ENCODE measurements around the gene STYXL1. TPM values are rescaled to one million over a fixed set of nuclear protein-coding genes. Genes with fewer than 3 reads are reported as not detected.

Gene STYXL1
- polyA plus RNA-seq, 2 donors, result 38.5 to 60.5 TPM

DNA sequence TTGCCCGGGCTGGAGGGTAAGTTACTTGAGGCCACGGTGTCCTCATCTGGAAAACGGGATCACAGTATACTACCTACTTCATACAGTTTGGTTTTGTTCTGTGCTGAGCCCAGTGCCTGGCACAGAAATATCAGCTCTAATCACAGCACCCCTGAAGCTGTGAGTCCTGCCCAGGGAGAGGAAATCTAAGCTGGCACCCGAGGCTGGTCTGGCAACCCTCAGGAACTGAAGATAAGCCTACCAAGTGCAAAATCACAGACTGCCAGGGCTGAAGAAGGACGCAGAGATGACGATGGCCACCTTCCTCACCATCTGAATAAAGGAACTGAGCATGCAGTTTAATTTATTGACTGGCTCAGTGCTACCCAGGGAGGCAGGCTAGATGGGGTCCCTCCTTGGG lies 45.7 kb downstream of the STYXL1 start:
- no peaks in the 10 kb centered on the region for H3K27me3 ChIP-seq (ENCODE audit: control insufficient read depth in 1 of 2, insufficient read depth in 2 of 2, low read length in 2 of 2)
- 90 to 91% methylated on average over 6 of the region's 6 CpGs for WGBS, 2 donors

DNA sequence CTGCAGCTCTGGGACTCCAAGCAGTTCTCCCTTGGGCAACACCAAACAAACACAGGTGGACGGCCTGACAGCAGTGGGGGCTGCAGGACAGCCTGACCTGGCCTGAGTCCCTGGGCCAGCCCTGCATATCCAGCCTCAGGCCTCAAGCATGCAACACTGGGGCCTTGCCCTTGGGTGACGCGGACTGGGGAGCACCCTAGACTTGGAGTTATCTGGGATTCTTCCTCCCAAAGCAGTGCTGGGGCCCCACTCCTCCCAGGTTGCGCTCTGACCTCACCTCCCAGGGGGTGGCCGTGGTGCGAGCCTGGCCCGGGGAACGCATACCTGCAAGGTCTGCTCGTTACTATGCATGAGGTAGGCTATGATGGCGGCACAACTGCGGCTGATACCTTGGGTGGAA lies 47.2 kb downstream of the STYXL1 start:
- H3K36me3 ChIP-seq (ENCODE audit: control insufficient read depth in 2 of 2, insufficient read depth in 2 of 2, low read length in 1 of 2), result peaks cover 2 to 35% of the 10 kb centered on the region in 2 donors
- H3K27ac ChIP-seq (ENCODE audit: low read depth in 2 of 2, low read length in 1 of 2), result no peak overlapping the region
- no peaks in the 10 kb centered on the region for H3K27me3 ChIP-seq (ENCODE audit: control insufficient read depth in 1 of 2, insufficient read depth in 2 of 2, low read length in 2 of 2)
- H3K4me1 ChIP-seq (ENCODE audit: control insufficient read depth in 2 of 2, insufficient read depth in 2 of 2, low read length in 1 of 2), result no peaks in the 10 kb centered on the region
- H3K4me3 ChIP-seq (ENCODE audit: low read depth in 1 of 2, low read length in 2 of 2), result no peak overlapping the region
- 95 to 96% methylated on average over 11 of the region's 11 CpGs for WGBS, 2 donors
- no peaks in the 10 kb centered on the region for H3K9me3 ChIP-seq (ENCODE audit: control insufficient read depth in 2 of 2, insufficient read depth in 1 of 2, low read depth in 1 of 2, low read length in 1 of 2)

More for the DNA sequence above, 45.7 kb downstream of the STYXL1 start:
- Histone ChIP-seq H3K9me3 (ENCODE audit: control insufficient read depth in 2 of 2, insufficient read depth in 1 of 2, low read depth in 1 of 2, low read length in 1 of 2) (no peaks in the 10 kb centered on the region), H3K36me3 (ENCODE audit: control insufficient read depth in 2 of 2, insufficient read depth in 2 of 2, low read length in 1 of 2) (peaks cover 0 to 28% of the 10 kb centered on the region in 2 donors), H3K27ac (ENCODE audit: low read depth in 2 of 2, low read length in 1 of 2) (no peak overlapping the region), H3K4me3 (ENCODE audit: low read depth in 1 of 2, low read length in 2 of 2) (no peak overlapping the region), H3K4me1 (ENCODE audit: control insufficient read depth in 2 of 2, insufficient read depth in 2 of 2, low read length in 1 of 2) (no peaks in the 10 kb centered on the region)

DNA sequence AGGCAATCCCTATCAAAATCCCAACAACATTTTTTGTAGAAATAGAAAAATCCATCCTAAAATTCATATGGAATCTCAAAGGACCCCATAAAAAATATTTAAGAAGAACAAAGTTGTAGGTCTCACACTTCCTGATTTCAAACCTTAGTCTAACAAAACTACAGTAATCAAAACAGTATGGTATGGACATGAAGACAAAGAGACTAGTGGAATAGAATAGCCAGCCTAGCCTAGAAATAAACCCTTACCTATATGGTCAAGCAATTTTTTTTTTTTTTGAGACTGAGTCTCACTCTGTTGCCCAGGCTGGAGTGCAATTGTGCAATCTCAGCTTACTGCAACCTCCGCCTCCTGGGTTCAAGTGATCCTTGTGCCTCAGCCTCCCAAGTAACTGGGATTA lies 49.8 kb downstream of the STYXL1 start:
- Histone ChIP-seq H3K4me1 (ENCODE audit: control insufficient read depth in 2 of 2, insufficient read depth in 2 of 2, low read length in 1 of 2) (peaks cover 0 to 11% of the 10 kb centered on the region in 2 donors), H3K4me3 (ENCODE audit: low read depth in 1 of 2, low read length in 2 of 2) (no peak overlapping the region), H3K27me3 (ENCODE audit: control insufficient read depth in 1 of 2, insufficient read depth in 2 of 2, low read length in 2 of 2) (no peaks in the 10 kb centered on the region), H3K27ac (ENCODE audit: low read depth in 2 of 2, low read length in 1 of 2) (no peak overlapping the region), H3K36me3 (ENCODE audit: control insufficient read depth in 2 of 2, insufficient read depth in 2 of 2, low read length in 1 of 2) (peaks cover 2 to 23% of the 10 kb centered on the region in 2 donors), H3K9me3 (ENCODE audit: control insufficient read depth in 2 of 2, insufficient read depth in 1 of 2, low read depth in 1 of 2, low read length in 1 of 2) (no peaks in the 10 kb centered on the region)
- 96 to 98% methylated on average over 1 of the region's 1 CpG for WGBS, 2 donors

DNA sequence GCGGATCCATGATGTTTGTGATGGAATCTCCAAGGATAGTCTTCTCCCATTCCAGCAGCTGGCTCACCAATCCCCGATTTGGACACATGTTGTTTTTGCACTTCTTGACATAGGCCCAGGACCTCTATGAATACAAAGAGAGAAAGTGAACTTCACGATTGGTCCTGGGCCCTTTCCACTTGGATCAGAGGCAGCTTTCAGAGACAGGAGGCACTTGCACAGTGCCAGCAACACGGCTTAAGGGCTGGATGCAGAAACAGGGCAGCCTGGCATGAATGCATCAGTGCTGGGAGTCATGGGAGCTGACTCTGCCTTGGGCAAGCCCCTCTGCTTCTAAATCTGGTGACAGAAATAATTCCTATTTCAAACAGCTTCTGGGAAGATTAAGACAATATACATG lies 51.3 kb downstream of the STYXL1 start:
- Histone ChIP-seq H3K4me1 (ENCODE audit: control insufficient read depth in 2 of 2, insufficient read depth in 2 of 2, low read length in 1 of 2) (peaks cover 0 to 13% of the 10 kb centered on the region in 2 donors), H3K4me3 (ENCODE audit: low read depth in 1 of 2, low read length in 2 of 2) (no peak overlapping the region), H3K36me3 (ENCODE audit: control insufficient read depth in 2 of 2, insufficient read depth in 2 of 2, low read length in 1 of 2) (peaks cover 2 to 19% of the 10 kb centered on the region in 2 donors), H3K27me3 (ENCODE audit: control insufficient read depth in 1 of 2, insufficient read depth in 2 of 2, low read length in 2 of 2) (no peaks in the 10 kb centered on the region), H3K9me3 (ENCODE audit: control insufficient read depth in 2 of 2, insufficient read depth in 1 of 2, low read depth in 1 of 2, low read length in 1 of 2) (no peaks in the 10 kb centered on the region), H3K27ac (ENCODE audit: low read depth in 2 of 2, low read length in 1 of 2) (no peak overlapping the region)
- WGBS, 2 donors, result 61 to 73% methylated on average over 4 of the region's 4 CpGs

DNA sequence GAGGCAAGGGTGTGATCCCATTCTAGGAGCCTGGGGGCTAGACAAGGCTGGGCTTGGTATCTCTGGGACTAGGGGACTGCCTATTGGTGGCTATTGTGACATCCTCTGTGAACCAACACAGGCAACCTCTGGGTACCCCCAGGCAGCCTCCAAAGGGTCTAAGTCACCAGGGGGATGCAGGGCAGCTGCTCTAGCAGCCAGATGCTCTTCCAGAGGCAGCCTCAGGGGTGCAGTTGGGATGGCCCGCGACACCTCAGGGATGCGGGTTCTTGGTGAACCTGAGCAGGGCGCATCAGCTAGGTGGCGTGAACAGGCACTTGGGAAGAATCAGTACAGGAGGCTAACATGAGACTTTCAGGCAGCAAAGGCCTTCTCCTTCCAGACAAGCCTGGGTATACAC lies 51.8 kb downstream of the STYXL1 start:
- Histone ChIP-seq H3K4me1 (ENCODE audit: control insufficient read depth in 2 of 2, insufficient read depth in 2 of 2, low read length in 1 of 2) (peaks cover 0 to 13% of the 10 kb centered on the region in 2 donors), H3K36me3 (ENCODE audit: control insufficient read depth in 2 of 2, insufficient read depth in 2 of 2, low read length in 1 of 2) (peaks cover 2 to 16% of the 10 kb centered on the region in 2 donors), H3K27me3 (ENCODE audit: control insufficient read depth in 1 of 2, insufficient read depth in 2 of 2, low read length in 2 of 2) (no peaks in the 10 kb centered on the region), H3K4me3 (ENCODE audit: low read depth in 1 of 2, low read length in 2 of 2) (no peak overlapping the region), H3K9me3 (ENCODE audit: control insufficient read depth in 2 of 2, insufficient read depth in 1 of 2, low read depth in 1 of 2, low read length in 1 of 2) (no peaks in the 10 kb centered on the region), H3K27ac (ENCODE audit: low read depth in 2 of 2, low read length in 1 of 2) (no peak overlapping the region)
- 96 to 100% methylated on average over 5 of the region's 5 CpGs for WGBS, 2 donors

DNA sequence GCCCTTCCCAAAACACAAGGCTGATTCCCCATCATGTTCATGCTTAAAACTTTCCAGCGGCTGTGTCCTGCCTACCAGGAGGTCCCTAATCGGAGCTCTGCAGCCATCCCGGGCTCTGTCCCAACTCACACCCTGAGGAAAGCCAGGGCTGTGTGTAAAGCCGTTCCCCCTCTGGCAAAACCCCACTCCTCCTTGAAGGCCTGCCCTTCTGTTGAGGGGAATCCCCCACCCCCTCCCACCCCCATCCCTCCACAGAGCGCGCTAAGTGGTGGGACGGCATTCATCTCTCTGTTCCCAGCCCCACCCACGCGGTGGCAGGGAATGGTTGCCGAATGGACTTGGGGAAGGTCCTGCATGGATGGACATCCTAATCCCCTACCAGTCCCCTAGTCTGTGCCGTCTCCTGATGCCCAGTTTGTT lies 52.7 kb downstream of the STYXL1 start:
- WGBS, 2 donors, result 50 to 55% methylated on average over 11 of the region's 11 CpGs
- H3K4me3 ChIP-seq (ENCODE audit: low read depth in 1 of 2, low read length in 2 of 2), result peak overlapping the region; percentile 72 to 91

DNA sequence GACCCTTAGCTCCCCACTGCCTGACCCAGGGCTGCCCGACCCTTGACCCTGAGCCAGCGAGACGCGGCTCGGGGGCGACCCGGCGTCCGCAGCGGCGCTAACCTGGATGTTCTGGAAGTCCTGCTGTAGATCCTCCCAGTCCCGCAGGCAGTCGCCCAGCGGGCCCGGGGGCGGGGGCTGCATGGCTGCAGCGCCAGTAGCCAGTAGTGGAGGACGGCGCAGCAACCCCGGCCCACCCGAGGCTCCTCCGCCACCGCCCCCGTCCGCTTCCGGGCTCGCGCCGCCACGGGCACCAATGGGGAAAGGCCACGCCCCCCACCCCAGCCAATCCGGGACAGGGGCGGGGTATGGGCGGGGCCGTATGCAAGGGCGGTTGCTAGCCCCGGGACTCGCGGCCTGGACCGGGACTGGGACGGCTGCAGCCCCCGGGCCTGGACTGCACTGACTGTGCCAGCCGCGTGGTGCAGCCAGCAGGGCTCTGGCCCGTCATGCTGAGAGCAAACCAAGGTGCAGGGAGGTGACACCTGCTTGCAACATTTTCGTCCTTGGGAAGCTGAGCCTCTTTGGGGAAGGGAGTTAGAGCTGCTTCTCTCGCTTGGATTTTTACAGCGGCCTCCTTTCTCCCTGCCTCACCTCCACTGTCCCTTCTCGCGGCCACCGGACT lies 53.3 kb downstream of the STYXL1 start, which contains the start of gene TMEM120A:
TMEM120A (minus strand) TSS at position 208 of the 664 bp plus-strand sequence; CDS start at position 183, 25 bp downstream.
- WGBS, 2 donors, result 1 to 2% methylated on average over 38 to 51 of the region's 51 CpGs
- peaks cover 2 to 8% of the 10 kb centered on the region in 2 donors for H3K36me3 ChIP-seq (ENCODE audit: control insufficient read depth in 2 of 2, insufficient read depth in 2 of 2, low read length in 1 of 2)
- peak within 1 kb of the TSS; percentile 88 to 91 for H3K27ac ChIP-seq (ENCODE audit: low read depth in 2 of 2, low read length in 1 of 2)
- no peaks in the 10 kb centered on the region for H3K27me3 ChIP-seq (ENCODE audit: control insufficient read depth in 1 of 2, insufficient read depth in 2 of 2, low read length in 2 of 2)
- H3K4me3 ChIP-seq (ENCODE audit: low read depth in 1 of 2, low read length in 2 of 2), result peak within 1 kb of the TSS; percentile 72 to 91
- no peaks in the 10 kb centered on the region for H3K9me3 ChIP-seq (ENCODE audit: control insufficient read depth in 2 of 2, insufficient read depth in 1 of 2, low read depth in 1 of 2, low read length in 1 of 2)
- H3K4me1 ChIP-seq (ENCODE audit: control insufficient read depth in 2 of 2, insufficient read depth in 2 of 2, low read length in 1 of 2), result peaks cover 0 to 13% of the 10 kb centered on the region in 2 donors

More for the DNA sequence above, 52.7 kb downstream of the STYXL1 start:
- H3K36me3 ChIP-seq (ENCODE audit: control insufficient read depth in 2 of 2, insufficient read depth in 2 of 2, low read length in 1 of 2), result peaks cover 2 to 8% of the 10 kb centered on the region in 2 donors
- H3K9me3 ChIP-seq (ENCODE audit: control insufficient read depth in 2 of 2, insufficient read depth in 1 of 2, low read depth in 1 of 2, low read length in 1 of 2), result no peaks in the 10 kb centered on the region
- H3K4me1 ChIP-seq (ENCODE audit: control insufficient read depth in 2 of 2, insufficient read depth in 2 of 2, low read length in 1 of 2), result peaks cover 0 to 13% of the 10 kb centered on the region in 2 donors
- H3K27ac ChIP-seq (ENCODE audit: low read depth in 2 of 2, low read length in 1 of 2), result peak overlapping the region; percentile 84 to 91
- H3K27me3 ChIP-seq (ENCODE audit: control insufficient read depth in 1 of 2, insufficient read depth in 2 of 2, low read length in 2 of 2), result no peaks in the 10 kb centered on the region

DNA sequence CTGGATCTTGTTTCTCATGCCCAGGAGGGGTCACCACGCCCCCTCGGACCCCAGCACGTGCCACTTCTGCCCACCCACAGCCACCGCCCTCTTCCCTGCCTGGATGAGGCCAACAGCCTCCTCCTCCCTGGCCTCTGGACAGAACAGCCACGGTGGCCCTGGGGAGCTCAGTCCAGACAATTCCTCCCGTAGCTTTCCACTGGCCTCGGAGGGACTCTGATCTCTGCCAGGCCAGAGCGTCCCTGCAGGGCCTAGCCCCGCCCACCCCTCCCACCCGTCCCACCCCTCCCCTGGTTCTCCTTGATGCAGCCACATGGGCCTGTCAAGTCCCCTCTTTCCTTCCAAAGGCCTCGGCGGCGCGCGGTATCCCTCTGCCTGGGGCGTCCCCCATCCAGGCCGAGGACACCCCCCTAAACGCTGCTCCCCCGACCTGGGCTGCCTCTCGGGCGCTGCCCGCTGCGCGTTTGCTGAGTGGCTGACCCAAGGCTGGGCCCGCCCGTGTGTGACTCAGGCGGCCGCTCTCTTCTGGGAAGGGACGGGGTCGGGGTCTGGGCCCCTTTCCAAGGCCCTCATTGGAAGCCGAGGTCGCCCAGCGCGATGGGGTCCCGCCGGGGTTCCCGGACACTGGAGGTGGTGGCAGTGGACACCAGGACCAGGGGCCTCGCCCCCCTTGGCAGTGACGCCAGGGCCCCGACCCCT lies 54.0 kb downstream of the STYXL1 start:
- H3K4me1 ChIP-seq (ENCODE audit: control insufficient read depth in 2 of 2, insufficient read depth in 2 of 2, low read length in 1 of 2), result peaks cover 0 to 17% of the 10 kb centered on the region in 2 donors
- 3 to 4% methylated on average over 40 of the region's 40 CpGs for WGBS, 2 donors
- H3K36me3 ChIP-seq (ENCODE audit: control insufficient read depth in 2 of 2, insufficient read depth in 2 of 2, low read length in 1 of 2), result peaks cover 2 to 8% of the 10 kb centered on the region in 2 donors
- peak overlapping the region; percentile 88 to 91 for H3K27ac ChIP-seq (ENCODE audit: low read depth in 2 of 2, low read length in 1 of 2)
- H3K4me3 ChIP-seq (ENCODE audit: low read depth in 1 of 2, low read length in 2 of 2), result peak overlapping the region; percentile 72 to 91
- H3K27me3 ChIP-seq (ENCODE audit: control insufficient read depth in 1 of 2, insufficient read depth in 2 of 2, low read length in 2 of 2), result no peaks in the 10 kb centered on the region
- H3K9me3 ChIP-seq (ENCODE audit: control insufficient read depth in 2 of 2, insufficient read depth in 1 of 2, low read depth in 1 of 2, low read length in 1 of 2), result no peaks in the 10 kb centered on the region

DNA sequence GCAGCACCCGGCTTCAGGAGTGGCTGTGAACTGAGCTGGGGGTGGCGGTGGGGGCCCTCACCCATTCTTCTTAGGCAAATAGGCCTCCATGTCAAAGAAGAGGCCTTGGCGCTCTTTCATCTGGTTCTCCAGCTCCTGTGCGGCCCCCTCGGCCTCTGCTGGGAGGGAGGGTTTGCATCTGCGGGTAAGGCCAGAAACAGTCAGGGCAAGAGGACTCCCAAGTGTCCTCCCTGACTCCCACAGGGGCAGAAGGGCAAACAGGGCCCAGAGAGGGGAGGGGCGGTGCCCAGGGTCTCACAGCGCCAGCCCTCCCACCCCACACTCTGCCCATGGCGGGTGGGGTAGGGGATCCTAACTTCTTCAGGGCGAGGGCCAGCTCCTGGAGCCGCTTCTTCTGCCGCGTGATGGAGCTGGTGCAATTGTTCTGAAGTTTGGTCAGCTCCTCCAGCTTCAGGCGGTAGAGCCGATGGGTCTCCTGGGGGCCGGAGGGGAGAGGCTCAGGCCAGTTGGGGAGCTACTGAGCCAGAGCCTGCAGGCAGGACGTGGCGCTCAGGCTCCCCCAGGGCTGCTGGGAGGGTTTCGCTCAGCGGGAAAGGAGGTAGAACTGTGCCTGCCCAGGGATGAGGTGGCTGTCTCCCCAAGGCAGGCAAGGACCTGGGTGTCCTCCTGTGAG lies 55.6 kb downstream of the STYXL1 start:
- WGBS, 2 donors, result 85 to 88% methylated on average over 20 of the region's 20 CpGs

More for the DNA sequence above, 55.6 kb downstream of the STYXL1 start:
- Histone ChIP-seq H3K4me3 (ENCODE audit: low read depth in 1 of 2, low read length in 2 of 2) (no peak overlapping the region), H3K4me1 (ENCODE audit: control insufficient read depth in 2 of 2, insufficient read depth in 2 of 2, low read length in 1 of 2) (peaks cover 0 to 17% of the 10 kb centered on the region in 2 donors), H3K36me3 (ENCODE audit: control insufficient read depth in 2 of 2, insufficient read depth in 2 of 2, low read length in 1 of 2) (peaks cover 2 to 18% of the 10 kb centered on the region in 2 donors), H3K27ac (ENCODE audit: low read depth in 2 of 2, low read length in 1 of 2) (peak overlapping the region in 1 of 2 donors; percentile 2), H3K9me3 (ENCODE audit: control insufficient read depth in 2 of 2, insufficient read depth in 1 of 2, low read depth in 1 of 2, low read length in 1 of 2) (no peaks in the 10 kb centered on the region), H3K27me3 (ENCODE audit: control insufficient read depth in 1 of 2, insufficient read depth in 2 of 2, low read length in 2 of 2) (no peaks in the 10 kb centered on the region)
